ENCODE data around the gene JMJD8. TPM values are rescaled to one million over a fixed set of nuclear protein-coding genes. Genes with fewer than 3 reads are reported as not detected.

JMJD8 gene
- total and polyA plus RNA-seq, 2 experiments from 2014 or later, result 87.9 to 96.3 TPM

DNA sequence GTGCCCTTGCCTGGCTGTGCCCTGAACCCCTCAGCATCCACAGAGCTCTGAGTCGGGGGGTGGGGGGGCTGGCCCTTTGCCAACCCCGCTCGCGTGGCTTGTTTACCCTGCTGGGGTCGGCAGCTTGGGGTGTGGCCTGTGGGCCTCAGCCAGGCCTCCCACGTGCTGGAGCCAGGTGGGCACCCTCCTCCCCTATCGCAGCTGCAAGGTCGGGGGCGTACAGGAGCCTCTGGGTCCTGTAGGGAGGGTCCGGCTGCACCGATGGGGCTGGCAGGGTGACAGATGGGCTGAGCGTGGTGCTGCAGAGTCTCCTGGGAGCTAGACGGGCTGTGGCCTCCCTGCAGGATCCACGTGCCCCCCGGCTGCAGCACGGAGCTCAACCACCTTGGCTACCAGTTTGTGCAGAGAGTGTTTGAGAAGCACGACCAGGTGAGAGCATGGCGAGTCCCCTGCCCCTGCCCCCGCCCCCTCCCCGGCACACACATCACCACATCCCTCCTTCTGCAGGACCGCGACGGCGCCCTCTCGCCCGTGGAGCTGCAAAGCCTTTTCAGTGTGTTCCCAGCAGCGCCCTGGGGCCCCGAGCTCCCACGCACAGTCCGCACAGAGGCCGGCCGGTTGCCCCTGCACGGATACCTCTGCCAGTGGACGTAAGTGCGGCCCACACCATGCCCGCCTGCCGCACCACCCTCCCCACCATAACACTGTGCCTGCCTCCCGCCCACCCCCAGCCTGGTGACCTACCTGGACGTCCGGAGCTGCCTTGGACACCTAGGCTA is 12.6 kb downstream of the JMJD8 start:
- H2AFZ ChIP-seq, result no peak overlapping the region
- no peak overlapping the region for H3K9ac ChIP-seq
- no peaks in the 10 kb centered on the region; the same call in 1 of the 2 replicates for H3K4me1 ChIP-seq (ENCODE audit: insufficient read depth)
- no peaks in the 10 kb centered on the region for H3F3A ChIP-seq (ENCODE audit: insufficient read depth)
- H3K27me3 ChIP-seq (replicated peaks; ENCODE audit: insufficient read depth), result no peaks in the 10 kb centered on the region
- H3K27ac ChIP-seq, result no peak overlapping the region
- no peaks in the 10 kb centered on the region for H3K9me2 ChIP-seq (ENCODE audit: insufficient read depth)
- H3K9me3 ChIP-seq (ENCODE audit: low read depth), result no peaks in the 10 kb centered on the region
- H3K79me2 ChIP-seq (ENCODE audit: insufficient read depth), result peaks cover 24% of the 10 kb centered on the region
- in situ Hi-C loops (cut with MboI), result no loop called here
- DNase-seq, result no peak
- H3K4me3 ChIP-seq, result no peak overlapping the region
- no peaks in the 10 kb centered on the region for H4K20me1 ChIP-seq (ENCODE audit: insufficient read depth)
- no peak for TF ChIP-seq EZH2phosphoT487 (IDR thresholded peaks at IDR 0.05; ENCODE audit: insufficient read depth, low read depth)
- TF ChIP-seq EZH2 (IDR thresholded peaks at IDR 0.05; ENCODE audit: insufficient read depth, poor library complexity, severe bottlenecking), result no peak
- H3K36me3 ChIP-seq (ENCODE audit: low read depth), result no peaks in the 10 kb centered on the region
- 89 to 90% methylated on average over 14 to 36 of the region's 40 CpGs for WGBS, 2 experiments (ENCODE audit: low coverage in 1 of 2, low lambda C conversion rate in 2 of 2, missing lambda C conversion rate in 2 of 2)
- no peak overlapping the region for H3K4me2 ChIP-seq (ENCODE audit: unreplicated experiment)

DNA sequence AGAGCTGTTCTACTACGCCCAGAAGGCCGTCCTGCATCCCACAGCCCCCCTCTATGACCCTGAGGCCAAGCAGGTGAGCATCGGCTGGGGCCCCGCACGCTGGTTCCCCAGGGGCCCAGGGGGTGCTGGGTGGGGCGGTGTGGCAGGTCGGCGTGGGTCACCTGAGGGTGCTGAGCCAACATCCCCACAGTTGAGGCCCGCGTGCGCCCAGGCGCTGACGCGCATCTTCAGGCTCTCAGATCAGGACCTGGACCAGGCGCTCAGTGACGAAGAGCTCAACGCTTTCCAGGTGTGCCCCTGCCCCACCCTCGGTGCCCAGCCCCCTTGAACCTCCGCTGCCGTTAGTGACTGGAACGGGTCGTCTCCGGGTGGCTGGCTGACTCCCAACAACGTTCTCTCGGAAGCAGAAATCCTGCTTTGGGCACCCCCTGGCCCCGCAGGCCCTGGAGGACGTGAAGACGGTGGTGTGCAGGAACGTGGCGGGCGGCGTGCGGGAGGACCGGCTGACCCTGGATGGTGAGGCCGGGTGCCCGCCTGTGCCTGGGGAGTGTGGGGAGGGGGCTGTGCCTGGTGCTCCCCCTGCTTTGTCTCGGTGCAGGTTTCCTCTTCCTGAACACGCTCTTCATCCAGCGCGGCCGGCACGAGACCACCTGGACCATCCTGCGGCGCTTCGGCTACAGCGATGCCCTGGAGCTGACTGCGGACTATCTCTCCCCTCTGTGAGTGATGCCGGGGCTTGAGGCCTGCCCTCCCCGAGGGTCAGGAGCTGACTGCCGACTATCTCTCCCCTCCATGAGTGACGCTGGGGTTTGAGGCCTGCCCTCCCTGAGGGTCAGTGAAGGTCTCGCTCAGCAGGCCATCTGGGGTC is 13.4 kb downstream of the JMJD8 start:
- Histone ChIP-seq H3K9me2 (ENCODE audit: insufficient read depth) (no peaks in the 10 kb centered on the region), H3K27ac (no peak overlapping the region), H3K4me2 (ENCODE audit: unreplicated experiment) (no peak overlapping the region), H3K4me1 (ENCODE audit: insufficient read depth) (no peaks in the 10 kb centered on the region; the same call in 1 of the 2 replicates), H3F3A (ENCODE audit: insufficient read depth) (no peaks in the 10 kb centered on the region), H3K27me3 (replicated peaks; ENCODE audit: insufficient read depth) (no peaks in the 10 kb centered on the region), H2AFZ (no peak overlapping the region), H3K9ac (no peak overlapping the region), H3K36me3 (ENCODE audit: low read depth) (no peaks in the 10 kb centered on the region), H3K9me3 (ENCODE audit: low read depth) (no peaks in the 10 kb centered on the region), H4K20me1 (ENCODE audit: insufficient read depth) (no peaks in the 10 kb centered on the region), H3K4me3 (no peak overlapping the region), H3K79me2 (ENCODE audit: insufficient read depth) (peaks cover 24% of the 10 kb centered on the region)
- no peak for DNase-seq
- 89 to 92% methylated on average over 40 to 52 of the region's 52 CpGs for WGBS, 2 experiments (ENCODE audit: low coverage in 1 of 2, low lambda C conversion rate in 2 of 2, missing lambda C conversion rate in 2 of 2)
- in situ Hi-C loops (cut with MboI), result no loop called here
- no peak for TF ChIP-seq EZH2 (IDR thresholded peaks at IDR 0.05; ENCODE audit: insufficient read depth, poor library complexity, severe bottlenecking)
- TF ChIP-seq EZH2phosphoT487 (IDR thresholded peaks at IDR 0.05; ENCODE audit: insufficient read depth, low read depth), result no peak

DNA sequence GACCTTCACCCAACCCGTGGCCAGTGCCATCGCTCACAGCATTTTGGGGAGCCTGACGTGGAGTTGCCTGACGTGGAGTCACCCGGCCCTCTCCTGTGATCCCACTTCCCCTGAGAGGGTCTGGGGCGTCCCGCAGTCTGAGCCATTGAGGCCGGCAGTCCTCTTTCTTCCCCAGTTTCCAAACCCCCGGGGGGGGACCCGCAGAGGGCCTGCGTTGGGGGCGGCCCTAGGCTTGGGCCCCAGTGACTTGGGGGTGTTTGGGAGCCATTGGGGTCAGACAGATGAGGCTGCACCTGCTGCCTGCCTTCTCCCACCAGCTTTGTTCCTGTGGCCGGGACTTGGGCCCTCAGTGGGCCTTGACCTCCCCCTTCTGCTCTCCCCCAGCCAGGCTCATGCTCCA is 14.5 kb downstream of the JMJD8 start:
- TF ChIP-seq EZH2phosphoT487 (IDR thresholded peaks at IDR 0.05; ENCODE audit: insufficient read depth, low read depth) (no peak), EZH2 (IDR thresholded peaks at IDR 0.05; ENCODE audit: insufficient read depth, poor library complexity, severe bottlenecking) (no peak)
- Histone ChIP-seq H2AFZ (no peak overlapping the region), H3F3A (ENCODE audit: insufficient read depth) (no peaks in the 10 kb centered on the region), H3K9me2 (ENCODE audit: insufficient read depth) (no peaks in the 10 kb centered on the region), H3K27ac (no peak overlapping the region), H3K36me3 (ENCODE audit: low read depth) (no peaks in the 10 kb centered on the region), H3K4me1 (ENCODE audit: insufficient read depth) (no peaks in the 10 kb centered on the region; the same call in 1 of the 2 replicates), H4K20me1 (ENCODE audit: insufficient read depth) (no peaks in the 10 kb centered on the region), H3K4me2 (ENCODE audit: unreplicated experiment) (no peak overlapping the region), H3K9me3 (ENCODE audit: low read depth) (no peaks in the 10 kb centered on the region), H3K4me3 (no peak overlapping the region), H3K9ac (0 out of 2 replicates have a peak overlapping the region, but pooled peaks have one; percentile 97), H3K27me3 (replicated peaks; ENCODE audit: insufficient read depth) (no peaks in the 10 kb centered on the region), H3K79me2 (ENCODE audit: insufficient read depth) (peaks cover 24% of the 10 kb centered on the region)
- DNase-seq, result no peak
- in situ Hi-C loops (cut with MboI), result no loop called here
- WGBS, 2 experiments (ENCODE audit: low coverage in 1 of 2, low lambda C conversion rate in 2 of 2, missing lambda C conversion rate in 2 of 2), result 92 to 98% methylated on average over 12 to 13 of the region's 13 CpGs

DNA sequence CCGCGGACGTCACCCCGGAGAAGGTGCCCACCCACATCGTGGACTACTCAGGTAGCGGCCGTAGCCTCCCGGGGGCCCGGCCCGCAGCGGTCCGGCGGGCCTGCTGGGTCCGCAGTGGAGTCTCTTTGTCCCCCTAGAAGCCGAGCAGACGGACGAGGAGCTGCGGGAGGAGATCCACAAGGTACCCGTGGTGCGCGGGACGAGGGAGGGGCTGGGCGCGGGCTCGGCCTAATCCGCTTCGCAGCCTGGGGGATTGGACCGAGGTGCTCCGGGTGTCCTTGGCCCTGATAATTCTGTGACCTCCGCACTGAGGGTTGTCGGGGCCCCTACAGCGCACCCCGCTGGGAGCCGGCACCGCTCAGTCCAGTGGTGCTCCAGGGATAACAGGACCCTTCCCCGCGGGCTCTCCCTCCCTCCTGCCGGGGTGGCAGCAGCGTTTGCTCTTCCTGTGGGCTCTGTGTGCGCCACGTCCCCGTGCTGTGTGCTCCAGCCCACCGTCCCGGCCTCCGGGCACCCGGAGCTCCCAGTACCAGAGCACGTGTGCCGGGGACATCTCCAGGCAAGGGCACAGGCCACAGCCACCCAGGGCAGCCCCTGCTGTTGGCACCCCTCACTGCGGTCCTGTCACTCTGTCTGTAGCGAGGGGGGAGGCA is 15.5 kb downstream of the JMJD8 start:
- TF ChIP-seq EZH2 (IDR thresholded peaks at IDR 0.05; ENCODE audit: insufficient read depth, poor library complexity, severe bottlenecking), result no peak
- no peak for TF ChIP-seq EZH2phosphoT487 (IDR thresholded peaks at IDR 0.05; ENCODE audit: insufficient read depth, low read depth)
- Histone ChIP-seq H3K27ac (peak overlapping the region; percentile 49), H3K79me2 (ENCODE audit: insufficient read depth) (peaks cover 24% of the 10 kb centered on the region), H3K9ac (peak overlapping the region; percentile 97), H3F3A (ENCODE audit: insufficient read depth) (no peaks in the 10 kb centered on the region), H3K36me3 (ENCODE audit: low read depth) (no peaks in the 10 kb centered on the region), H3K4me1 (ENCODE audit: insufficient read depth) (no peaks in the 10 kb centered on the region; the same call in 1 of the 2 replicates), H3K4me2 (ENCODE audit: unreplicated experiment) (peak overlapping the region; percentile 89), H4K20me1 (ENCODE audit: insufficient read depth) (no peaks in the 10 kb centered on the region), H2AFZ (peak overlapping the region; percentile 65; the same call in 1 of the 2 replicates), H3K9me2 (ENCODE audit: insufficient read depth) (no peaks in the 10 kb centered on the region), H3K9me3 (ENCODE audit: low read depth) (no peaks in the 10 kb centered on the region), H3K27me3 (replicated peaks; ENCODE audit: insufficient read depth) (no peaks in the 10 kb centered on the region), H3K4me3 (peak overlapping the region; percentile 95)
- 6 to 7% methylated on average over 46 of the region's 50 CpGs for WGBS, 2 experiments (ENCODE audit: low coverage in 1 of 2, low lambda C conversion rate in 2 of 2, missing lambda C conversion rate in 2 of 2)
- DNase-seq, result peak; percentile 56
- in situ Hi-C loops (cut with MboI), result no loop called here

Data from GM23248 (cell line).